Upper lobe of right lung (tissue), 1 donor: ENCODE measurements around the gene CRYBG3. TPM values are rescaled to one million over a fixed set of nuclear protein-coding genes. Genes with fewer than 3 reads are reported as not detected.

ENCODE experiments used
- ATAC-seq: fragments of 200-7000 bp; cut with Tn5 transposase; one replicate; pipeline ENCODE4 v1.9.1; 2020; ENCODE audit warnings: mild to moderate bottlenecking, moderate library complexity
- DNase-seq: peaks from one replicate; pipeline ENCODE4 v3.0.0-alpha.2; 2020
- H3K27ac ChIP-seq: fragments of 200-600 bp; one replicate; pipeline ENCODE4 v1.8.0; 2022
- H3K27me3 ChIP-seq: fragments of 200-600 bp; one replicate; pipeline ENCODE4 v1.8.0; 2022; ENCODE audit warnings: mild to moderate bottlenecking
- H3K36me3 ChIP-seq: fragments of 200-600 bp; one replicate; pipeline ENCODE4 v1.8.0; 2022
- H3K4me1 ChIP-seq: fragments of 200-600 bp; one replicate; pipeline ENCODE4 v1.8.0; 2022
- H3K4me3 ChIP-seq: fragments of 200-600 bp; one replicate; pipeline ENCODE4 v1.8.0; 2022; ENCODE audit warnings: mild to moderate bottlenecking
- H3K9me3 ChIP-seq: fragments of 200-600 bp; one replicate; pipeline ENCODE4 v1.8.0; 2022
- CTCF ChIP-seq: fragments of 200-600 bp; IDR thresholded peaks from one replicate; pipeline ENCODE4 v1.8.0; 2022; ENCODE audit warnings: antibody characterized with exemption
- intact Hi-C: fragments of 100-400 bp; cut with DNase I; formaldehyde crosslinking; loops from one replicate; pipeline ENCODE4 v1.11.0; 2022
- total RNA-seq: library from RNA; stranded (reverse); fragmentation: NEBNext Ultra II Directional; extraction: Animal tissue kit (Norgen Biotek cat#: 25700); gene quantifications from one replicate; pipeline ENCODE4 v1.2.1, GENCODE V29; 2021
- donor health status: DM: no; HTN: yes; CAD: no; lungs with severe emphysema.

CRYBG3 gene
- total RNA-seq, 1 donor from 2014 or later: 25.5 TPM

GRCh38 chr3:97970156-97970555 lies 148.3 kb downstream of the CRYBG3 start:
- Histone ChIP-seq H3K27ac (no peak overlapping the region), H3K27me3 (no peaks in the 10 kb centered on the region), H3K4me3 (no peak overlapping the region), H3K4me1 (peaks cover 15% of the 10 kb centered on the region), H3K9me3 (no peaks in the 10 kb centered on the region), H3K36me3 (peaks cover 16% of the 10 kb centered on the region)
- no peak for TF ChIP-seq CTCF
- no peak for ATAC-seq
- DNase-seq: no peak
- intact Hi-C loops: no loop called here

DNA sequence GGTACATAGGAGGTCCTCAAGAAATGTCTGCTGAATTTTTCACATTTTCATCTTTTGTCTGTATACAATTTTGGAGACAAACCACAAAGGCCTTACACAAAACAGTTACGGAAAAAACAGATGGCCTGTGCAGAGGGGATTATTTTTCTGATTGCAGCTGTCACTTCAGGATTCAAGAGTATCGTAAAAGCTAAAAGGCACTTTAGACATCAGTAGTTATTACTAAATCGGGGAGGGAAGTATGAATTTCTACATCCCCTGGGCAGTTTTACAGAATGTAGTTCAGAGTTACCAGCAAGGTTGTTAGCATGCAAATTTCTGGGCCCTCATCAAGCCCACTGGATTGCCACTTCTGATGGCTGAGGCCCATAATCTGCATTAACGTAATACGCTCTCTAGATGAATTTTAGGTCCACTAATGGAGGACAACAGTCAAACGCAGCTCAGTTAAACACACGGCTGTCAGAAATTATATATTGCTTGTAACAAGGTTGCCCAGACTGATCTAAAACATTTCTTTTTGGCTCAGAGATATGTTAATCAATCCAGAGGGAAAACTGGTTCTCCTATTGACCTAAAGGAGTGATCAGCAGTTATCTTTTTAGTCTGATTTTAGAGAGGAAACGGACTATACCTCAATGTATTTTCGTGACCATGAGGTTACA lies 149.3 kb downstream of the CRYBG3 start:
- Histone ChIP-seq H3K4me3 (peak overlapping the region; percentile 86), H3K27ac (peak overlapping the region; percentile 84), H3K4me1 (peaks cover 15% of the 10 kb centered on the region), H3K9me3 (no peaks in the 10 kb centered on the region), H3K36me3 (peaks cover 9% of the 10 kb centered on the region), H3K27me3 (no peaks in the 10 kb centered on the region)
- no peak for TF ChIP-seq CTCF
- no peak for DNase-seq
- ATAC-seq: no peak
- intact Hi-C loops: no loop called here

DNA sequence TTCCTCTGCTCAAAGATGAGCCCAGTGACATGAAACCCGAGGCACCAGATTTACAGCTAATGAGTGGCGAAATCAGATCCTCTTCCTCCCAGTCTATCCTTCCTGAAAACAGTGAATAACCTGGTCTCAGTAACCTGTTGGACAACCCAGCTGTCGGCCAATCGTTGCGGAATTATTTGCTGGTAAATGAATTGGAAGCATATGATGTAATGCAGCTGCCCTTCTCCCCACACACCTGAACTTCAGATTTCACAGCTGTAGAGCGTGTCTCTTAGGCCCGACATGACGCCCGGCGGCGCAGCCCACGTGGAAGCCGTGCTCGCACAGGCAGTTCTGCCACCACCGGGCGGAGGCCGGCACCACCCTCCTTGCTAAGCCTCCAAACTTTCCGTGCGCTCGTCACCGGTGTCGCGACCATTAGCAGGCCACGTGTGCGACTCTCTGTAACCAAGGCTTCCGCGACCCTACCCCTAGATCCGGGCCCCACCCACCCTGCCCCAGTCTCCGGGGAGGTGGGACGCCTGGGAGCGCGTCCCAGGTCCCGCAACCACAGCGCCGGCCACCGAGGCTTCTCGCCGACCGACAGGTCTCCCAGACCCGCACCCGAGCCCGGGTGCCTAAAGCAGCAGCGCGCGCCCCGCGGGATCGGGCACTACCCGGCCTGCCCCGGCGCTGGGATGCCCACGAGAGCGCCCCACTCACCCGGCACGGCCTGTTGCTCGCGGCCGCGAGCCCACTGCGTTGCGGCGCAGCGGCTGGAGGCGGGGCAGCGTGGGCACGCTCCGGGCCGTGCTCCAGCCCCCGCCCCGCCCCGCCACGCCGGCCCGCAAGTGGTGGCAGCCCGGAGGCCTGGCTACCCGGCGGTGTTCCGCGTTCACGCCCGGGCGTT lies 150.1 kb downstream of the CRYBG3 start, which contains the start of gene RIOX2:
TSS of gene RIOX2 (minus strand) at position 753 of the 889 bp plus-strand sequence. CDS start 4,838 bp downstream, outside the sequence.
- peak within 1 kb of the TSS; percentile 84 for H3K27ac ChIP-seq
- H3K4me1 ChIP-seq: peaks cover 15% of the 10 kb centered on the region
- no peaks in the 10 kb centered on the region for H3K9me3 ChIP-seq
- H3K4me3 ChIP-seq: peak within 1 kb of the TSS; percentile 86
- no peak for TF ChIP-seq CTCF
- intact Hi-C loops: no loop called here
- peak; percentile 98 for ATAC-seq
- H3K27me3 ChIP-seq: no peaks in the 10 kb centered on the region
- DNase-seq: peak; percentile 92
- H3K36me3 ChIP-seq: peaks cover 4% of the 10 kb centered on the region

DNA sequence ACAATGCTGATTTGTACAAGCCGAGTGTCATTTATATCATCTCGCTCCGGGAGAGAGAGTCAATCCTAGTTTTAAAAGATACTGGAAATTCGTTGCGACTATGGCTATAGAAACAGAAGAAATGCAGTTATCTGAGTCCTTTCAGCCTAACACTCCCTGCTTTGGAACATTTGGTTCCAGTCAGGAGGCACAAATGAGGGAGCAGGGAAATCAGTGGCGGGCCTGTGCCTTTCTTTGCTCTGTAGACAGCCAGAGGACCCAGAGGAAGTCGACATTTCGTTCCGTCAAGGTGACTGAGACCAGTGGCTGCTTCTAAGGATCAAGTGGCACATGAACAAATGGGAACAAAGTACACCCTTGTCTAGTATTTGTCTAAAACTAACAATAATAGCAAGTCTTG lies 151.2 kb downstream of the CRYBG3 start:
- Histone ChIP-seq H3K27ac (peak overlapping the region; percentile 84), H3K4me3 (peak overlapping the region; percentile 86)
- intact Hi-C loops: no loop called here

DNA sequence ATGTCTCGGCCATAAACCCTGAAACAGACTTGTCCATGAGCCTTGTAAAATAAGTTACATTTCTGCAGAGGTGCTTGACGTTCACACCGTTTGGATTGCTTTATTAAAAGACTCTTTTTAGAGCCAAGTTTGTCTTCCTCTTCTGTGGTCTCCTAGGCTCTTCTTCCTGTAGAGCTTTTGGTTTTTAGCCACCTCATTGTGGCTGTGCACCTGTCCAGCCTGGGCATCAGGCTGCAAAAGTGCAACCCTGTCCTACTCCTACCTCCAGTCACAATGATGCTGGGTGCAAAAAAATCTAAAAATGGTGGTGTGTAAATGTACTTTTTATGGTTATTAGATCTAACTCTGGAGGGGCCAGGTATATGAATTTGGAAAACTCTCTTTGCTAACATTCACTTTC lies 153.2 kb downstream of the CRYBG3 start:
- ATAC-seq: no peak
- TF ChIP-seq CTCF: no peak
- Histone ChIP-seq H3K4me3 (no peak overlapping the region), H3K9me3 (no peaks in the 10 kb centered on the region), H3K27ac (no peak overlapping the region), H3K27me3 (no peaks in the 10 kb centered on the region), H3K36me3 (no peaks in the 10 kb centered on the region), H3K4me1 (peaks cover 11% of the 10 kb centered on the region)
- intact Hi-C loops: no loop called here
- DNase-seq: no peak

More for the DNA sequence above, 151.2 kb downstream of the CRYBG3 start:
- Histone ChIP-seq H3K36me3 (no peaks in the 10 kb centered on the region), H3K9me3 (no peaks in the 10 kb centered on the region), H3K27me3 (no peaks in the 10 kb centered on the region), H3K4me1 (peaks cover 15% of the 10 kb centered on the region)
- DNase-seq (no peak), ATAC-seq (no peak)
- TF ChIP-seq CTCF: no peak
